Adipose tissue (tissue), 3 donors: Measurements from ENCODE around the gene ID4. TPM values are rescaled to one million over a fixed set of nuclear protein-coding genes. Genes with fewer than 3 reads are reported as not detected.

Source experiments
- H3K27ac ChIP-seq: one replicate; pipeline ENCODE4 v1.5.1; 2013; ENCODE audit warnings: low read depth, low read length
- WGBS, 3 donors: extraction: QIAGEN DNeasy Blood & Tissue Kit; methylation state at CpG; one replicate each; pipeline ENCODE4 v1.1.7; 2013; 5-methylcytosine and 5-hydroxymethylcytosine counted together
- polyA plus RNA-seq, 3 donors: library from polyadenylated mRNA; stranded (reverse); fragments of 200-250 nt; gene quantifications; one replicate each; pipeline ENCODE4 v1.2.3, GENCODE V29; 2013
- donor health status: healthy with polysubstance abuse.
- donor health status: Bipolar disorder and iron deficiency.
- donor health status: healthy.

Gene ID4
- polyA plus RNA-seq, 3 donors, result 19.2 to 86.0 (median 34.0) TPM

GRCh38 chr6:19827247-19827646, 9.9 kb upstream of the ID4 start:
- 89 to 94% (median 93%) methylated on average over 5 of the region's 5 CpGs for WGBS, 3 donors
- no peak overlapping the region for H3K27ac ChIP-seq

- WGBS, 3 donors, result 82 to 91% (median 89%) methylated on average over 1 of the region's 1 CpG
- H3K27ac ChIP-seq, result no peak overlapping the region
Observed at GRCh38 chr6:19827903-19828302, 9.3 kb upstream of the ID4 start.

DNA sequence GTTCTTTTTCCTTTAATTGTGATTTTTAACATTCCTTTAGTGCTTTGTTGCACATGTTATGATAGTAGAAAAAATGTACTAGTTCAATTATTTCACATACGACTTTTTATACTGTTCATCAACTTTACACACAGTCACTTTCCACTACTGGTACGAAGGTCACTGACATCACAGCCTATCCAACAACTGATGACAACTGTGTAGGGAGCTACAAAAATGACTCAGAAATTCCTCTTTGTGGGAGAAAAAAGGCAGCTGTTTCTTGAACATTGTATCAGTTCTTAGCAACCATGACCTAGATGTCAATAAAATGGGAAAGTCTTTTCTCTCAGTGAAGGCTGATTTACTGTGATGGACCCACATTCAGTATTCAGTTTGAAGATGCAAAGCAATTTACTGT, 7.0 kb upstream of the ID4 start:
- H3K27ac ChIP-seq, result no peak overlapping the region
- WGBS, 3 donors, result 61 to 68% (median 64%) methylated on average over 2 of the region's 2 CpGs

- 43 to 80% (median 74%) methylated on average over 1 of the region's 1 CpG for WGBS, 3 donors
- no peak overlapping the region for H3K27ac ChIP-seq
Observed at GRCh38 chr6:19831358-19831757, 5.8 kb upstream of the ID4 start.

DNA sequence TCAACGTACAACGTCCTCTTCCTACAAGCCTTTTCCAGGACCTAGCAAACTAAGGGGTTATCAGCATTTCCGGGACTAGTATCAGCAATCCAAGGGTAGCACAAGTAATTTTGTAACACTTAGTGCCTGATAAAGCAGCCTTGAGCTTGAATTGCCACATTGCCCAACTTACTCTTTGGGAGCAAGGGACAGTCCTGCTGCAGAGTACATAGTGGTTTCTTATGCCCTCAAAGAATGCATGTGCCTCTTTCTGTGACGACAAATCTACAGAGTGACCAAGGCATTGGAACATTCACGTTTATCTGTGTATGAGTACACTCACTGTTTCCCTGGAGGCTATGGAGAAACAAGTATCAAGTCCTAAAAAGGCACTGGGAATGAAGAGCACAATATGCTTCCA, 3.2 kb upstream of the ID4 start:
- 46 to 74% (median 62%) methylated on average over 5 of the region's 5 CpGs for WGBS, 3 donors

DNA sequence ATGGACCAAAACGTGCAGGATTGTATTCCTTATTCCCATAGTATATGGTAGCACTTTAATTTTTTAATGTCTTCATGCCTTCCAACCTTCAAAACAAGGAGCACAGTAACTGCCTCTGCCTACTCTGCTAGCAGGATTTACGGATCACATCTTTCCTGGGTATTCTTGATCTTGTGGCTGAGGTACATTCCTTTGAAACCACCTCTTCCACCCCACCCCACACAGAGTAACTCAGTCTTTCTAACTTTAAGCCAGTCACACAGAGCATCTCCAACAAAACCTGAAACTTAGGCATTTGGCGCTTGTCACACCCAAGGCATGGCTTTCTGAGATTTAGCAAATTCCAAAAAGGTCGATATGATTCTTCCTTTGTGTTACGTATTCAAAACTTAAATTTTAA, 2.3 kb upstream of the ID4 start:
- WGBS, 3 donors, result 78 to 89% (median 85%) methylated on average over 5 of the region's 5 CpGs
- no peak overlapping the region for H3K27ac ChIP-seq

More for the DNA sequence above, 3.2 kb upstream of the ID4 start:
- H3K27ac ChIP-seq, result no peak overlapping the region

- H3K27ac ChIP-seq, result no peak overlapping the region
- WGBS, 3 donors, result 85 to 91% (median 86%) methylated on average over 4 of the region's 4 CpGs
Observed at GRCh38 chr6:19835605-19836004, 1.6 kb upstream of the ID4 start.

GRCh38 chr6:19837511-19838441, 606 bp downstream of the ID4 start:
- H3K27ac ChIP-seq, result no peak overlapping the region
- 0 to 3% (median 1%) methylated on average over 71 to 122 of the region's 122 CpGs for WGBS, 3 donors

GRCh38 chr6:19838442-19839236, 1.5 kb downstream of the ID4 start:
- 0 to 2% (median 1%) methylated on average over 58 to 63 of the region's 63 CpGs for WGBS, 3 donors
- peak overlapping the region; percentile 6 for H3K27ac ChIP-seq

- WGBS, 3 donors, result 7 to 9% (median 7%) methylated on average over 7 of the region's 7 CpGs
Observed at GRCh38 chr6:19839237-19839546, 2.0 kb downstream of the ID4 start.

DNA sequence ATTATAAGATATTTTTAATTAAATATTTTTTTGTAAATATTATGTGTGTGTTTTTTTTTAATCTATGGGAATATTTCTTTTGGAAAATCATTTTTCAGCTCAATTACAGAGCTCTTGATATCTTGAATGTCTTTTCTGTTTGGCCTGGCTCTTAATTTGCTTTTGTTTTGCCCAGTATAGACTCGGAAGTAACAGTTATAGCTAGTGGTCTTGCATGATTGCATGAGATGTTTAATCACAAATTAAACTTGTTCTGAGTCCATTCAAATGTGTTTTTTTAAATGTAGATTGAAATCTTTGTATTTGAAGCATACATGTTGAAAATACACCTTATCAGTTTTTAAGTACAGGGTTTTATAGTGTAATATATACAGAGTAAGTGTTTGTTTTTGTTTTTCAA, 2.6 kb downstream of the ID4 start:
- WGBS, 3 donors, result 48 to 68% (median 53%) methylated on average over 1 of the region's 1 CpG
- H3K27ac ChIP-seq, result no peak overlapping the region

More at GRCh38 chr6:19839237-19839546, 2.0 kb downstream of the ID4 start:
- peak overlapping the region; percentile 6 for H3K27ac ChIP-seq

DNA sequence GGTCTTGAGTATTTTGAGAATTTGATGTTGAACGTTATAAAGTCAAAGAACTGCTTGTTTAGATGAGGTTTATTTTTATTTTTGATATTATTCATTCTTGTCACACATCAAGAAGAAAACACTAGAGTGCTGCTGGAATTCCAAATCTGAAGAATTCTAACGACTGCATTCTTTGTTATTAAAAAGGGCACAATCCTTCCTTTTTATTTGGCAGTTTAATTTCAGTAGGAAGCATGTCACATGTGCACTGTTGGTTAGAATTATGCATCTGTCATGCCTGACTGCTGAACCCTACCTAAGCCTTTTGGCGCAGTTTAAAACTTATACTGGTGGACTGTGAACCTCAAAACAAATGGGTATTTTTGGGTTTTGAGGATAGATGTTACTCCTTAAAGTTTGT, 4.0 kb downstream of the ID4 start:
- whole genome bisulfite sequencing, 3 donors, result 56 to 67% (median 58%) methylated on average over 3 of the region's 3 CpGs
- H3K27ac ChIP-seq, result no peak overlapping the region

DNA sequence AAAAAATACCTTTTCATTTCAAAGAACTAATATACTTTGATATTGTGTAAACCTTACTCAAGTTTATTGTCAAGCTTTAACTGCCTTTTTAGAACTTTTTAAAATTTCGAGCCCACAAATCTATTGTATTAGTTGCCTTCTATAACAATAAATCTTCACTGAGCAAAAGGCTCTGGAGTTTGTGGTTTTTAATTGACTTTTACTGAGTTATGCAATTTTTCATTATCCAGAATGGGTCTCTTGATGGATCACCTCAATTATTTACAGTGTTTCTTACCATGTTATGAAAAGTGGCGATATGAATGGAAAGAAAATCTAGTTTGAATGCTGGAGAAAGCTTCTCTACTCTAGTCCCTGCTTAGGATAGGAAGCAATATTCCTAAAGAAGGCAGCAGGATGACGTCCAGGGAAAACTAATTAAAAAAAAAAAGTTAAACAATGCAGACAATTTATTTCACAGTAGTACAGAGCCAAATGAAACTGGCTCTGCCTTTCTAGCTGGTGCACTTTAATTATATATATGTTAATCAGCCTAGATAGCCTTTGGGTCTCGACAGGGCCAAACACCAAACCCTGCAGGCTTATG, 5.0 kb downstream of the ID4 start:
- WGBS, 3 donors, result 25 to 45% (median 40%) methylated on average over 4 of the region's 4 CpGs
- no peak overlapping the region for H3K27ac ChIP-seq

DNA sequence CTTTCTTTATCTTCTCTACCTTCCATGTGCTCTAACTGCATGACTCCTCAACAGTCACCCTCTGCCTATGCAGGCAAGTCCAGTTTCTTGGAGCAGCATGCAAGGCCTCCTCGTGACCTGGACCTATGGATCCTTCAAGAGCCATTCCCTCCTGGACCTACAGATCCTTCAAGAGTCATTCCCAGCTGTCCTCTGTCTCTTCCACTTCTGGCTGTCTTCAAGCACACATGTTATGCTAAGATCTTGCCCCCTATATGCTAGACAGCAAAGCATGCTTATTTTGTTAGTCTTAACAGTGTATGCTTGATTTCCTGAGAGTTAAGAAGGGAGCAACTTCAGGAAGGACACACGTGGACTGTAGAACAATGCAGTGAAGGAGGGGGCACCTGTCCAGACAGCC, 7.5 kb downstream of the ID4 start:
- WGBS, 3 donors, result 80 to 86% (median 80%) methylated on average over 2 of the region's 2 CpGs
- H3K27ac ChIP-seq, result no peak overlapping the region

GRCh38 chr6:19845266-19846041, 8.3 kb downstream of the ID4 start:
- no peak overlapping the region for H3K27ac ChIP-seq
- WGBS, 3 donors, result 81 to 92% (median 87%) methylated on average over 10 of the region's 10 CpGs

GRCh38 chr6:19848465-19849029, 11.4 kb downstream of the ID4 start:
- WGBS, 3 donors, result 72 to 93% (median 86%) methylated on average over 2 of the region's 2 CpGs
- H3K27ac ChIP-seq, result no peak overlapping the region

DNA sequence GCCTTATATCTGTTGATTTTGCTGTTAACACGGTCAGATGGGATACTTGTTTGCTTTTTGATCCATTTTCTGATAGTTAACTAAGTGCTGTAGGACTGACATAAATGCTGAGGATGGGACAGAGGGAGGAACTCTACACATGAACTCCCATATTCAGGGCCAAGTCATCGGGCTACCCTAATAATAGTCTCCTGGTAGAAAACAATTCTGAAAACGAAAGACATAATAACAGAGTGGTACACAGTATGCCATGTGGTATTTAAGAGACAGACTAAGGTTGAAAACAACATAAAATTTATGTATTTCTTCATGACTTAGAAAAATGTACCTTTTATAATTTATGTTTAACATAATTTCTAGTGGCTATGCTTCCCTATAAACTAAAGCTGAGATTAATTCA, 12.0 kb downstream of the ID4 start:
- WGBS, 3 donors, result 71 to 73% (median 72%) methylated on average over 3 of the region's 3 CpGs
- no peak overlapping the region for H3K27ac ChIP-seq

DNA sequence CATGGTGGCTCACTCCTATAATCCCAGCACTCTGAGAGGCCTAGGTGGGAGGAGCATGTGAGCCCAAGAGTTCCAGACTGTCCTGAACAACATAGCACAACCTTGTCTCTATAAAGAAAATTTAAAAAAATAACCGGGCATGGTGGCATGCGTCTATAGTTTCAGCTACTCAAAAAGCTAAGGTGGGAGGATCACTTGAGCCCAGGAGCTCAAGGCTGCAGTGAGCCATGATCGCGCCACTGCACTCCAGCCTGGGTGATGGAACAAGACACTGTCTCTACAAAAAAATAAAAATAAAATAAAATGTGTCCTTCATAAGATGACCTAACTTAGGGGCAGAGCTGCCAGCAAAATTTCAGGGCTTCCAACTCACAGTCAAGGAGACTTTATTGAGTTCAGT, 12.6 kb downstream of the ID4 start:
- H3K27ac ChIP-seq, result no peak overlapping the region
- whole genome bisulfite sequencing, 3 donors, result 89 to 94% (median 89%) methylated on average over 4 of the region's 4 CpGs
